Progenitor cell of endocrine pancreas (in vitro differentiated cells): ENCODE data around the gene TBCD. TPM values are rescaled to one million over a fixed set of nuclear protein-coding genes. Genes with fewer than 3 reads are reported as not detected.

Experiments
- DNase-seq: peaks from one replicate; pipeline ENCODE4 v3.0.0; 2021; ENCODE audit warnings: low spot score; ENCODE audit not compliant: unreplicated experiment
- H3K27ac Mint-ChIP-seq: 2 replicates; pipeline ENCODE4 v1.8.0; 2021; ENCODE audit warnings: mild to moderate bottlenecking, moderate library complexity, mixed read lengths
- H3K27me3 Mint-ChIP-seq: 2 replicates; pipeline ENCODE4 v1.8.0; 2021; ENCODE audit warnings: mixed read lengths
- H3K36me3 Mint-ChIP-seq: 2 replicates; pipeline ENCODE4 v1.8.0; 2022; ENCODE audit warnings: mixed read lengths; ENCODE audit not compliant: insufficient read depth
- H3K4me1 Mint-ChIP-seq: 2 replicates; pipeline ENCODE4 v1.8.0; 2021; ENCODE audit warnings: low read depth, mixed read lengths
- H3K4me3 Mint-ChIP-seq: 2 replicates; pipeline ENCODE4 v1.8.0; 2021; ENCODE audit warnings: low read depth, mild to moderate bottlenecking, moderate library complexity, mixed read lengths
- H3K9me3 Mint-ChIP-seq: 2 replicates; pipeline ENCODE4 v1.8.0; 2021; ENCODE audit warnings: low read depth, mixed read lengths
- total RNA-seq: library from RNA; stranded (reverse); gene quantifications from 2 replicates; pipeline ENCODE4 v1.2.1, GENCODE V29; 2021
- TF ChIP-seq, protein P1 (sequence below): fragments of 200-600 bp; sonication (generic); IDR thresholded peaks from one replicate; pipeline ENCODE4 v1.5.0; 2021; ENCODE audit warnings: antibody characterized with exemption, mild to moderate bottlenecking; ENCODE audit not compliant: unreplicated experiment

The TBCD gene
- total RNA-seq, 1 donor from 2014 or later = 95.6 TPM

DNA sequence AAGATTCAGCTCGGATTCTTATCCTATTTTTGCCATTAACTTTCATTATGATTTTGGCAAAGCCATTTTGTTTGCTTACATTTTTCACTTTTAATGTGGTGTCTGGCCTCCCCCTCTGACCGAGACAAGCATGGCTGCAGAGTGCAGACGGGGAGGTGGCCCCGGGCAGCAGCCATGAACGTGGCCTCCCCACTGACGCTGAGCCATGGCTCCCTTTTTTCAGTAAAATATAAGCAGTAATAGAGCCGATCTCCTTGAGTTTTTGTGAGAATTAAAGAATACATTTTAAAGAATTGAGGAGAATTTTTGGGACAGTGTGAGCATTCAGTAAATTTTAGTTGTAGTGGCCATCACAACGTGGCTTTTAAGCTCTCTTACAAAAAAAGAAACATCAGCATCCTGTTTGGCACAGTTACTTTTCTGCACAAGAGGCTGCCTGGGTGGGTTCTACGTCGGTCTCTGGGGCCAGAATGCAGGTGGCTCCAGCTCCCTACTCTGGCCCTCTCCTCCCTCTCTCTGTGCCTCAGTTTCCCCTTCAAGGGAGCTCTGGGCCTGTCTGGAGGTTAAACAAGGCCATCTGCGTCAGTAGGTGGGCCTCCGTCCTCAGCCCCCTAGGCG lies 156.8 kb downstream of the TBCD start:
- Mint-ChIP-seq H3K4me1 (no peaks in the 10 kb centered on the region), H3K27ac (no peak overlapping the region)

DNA sequence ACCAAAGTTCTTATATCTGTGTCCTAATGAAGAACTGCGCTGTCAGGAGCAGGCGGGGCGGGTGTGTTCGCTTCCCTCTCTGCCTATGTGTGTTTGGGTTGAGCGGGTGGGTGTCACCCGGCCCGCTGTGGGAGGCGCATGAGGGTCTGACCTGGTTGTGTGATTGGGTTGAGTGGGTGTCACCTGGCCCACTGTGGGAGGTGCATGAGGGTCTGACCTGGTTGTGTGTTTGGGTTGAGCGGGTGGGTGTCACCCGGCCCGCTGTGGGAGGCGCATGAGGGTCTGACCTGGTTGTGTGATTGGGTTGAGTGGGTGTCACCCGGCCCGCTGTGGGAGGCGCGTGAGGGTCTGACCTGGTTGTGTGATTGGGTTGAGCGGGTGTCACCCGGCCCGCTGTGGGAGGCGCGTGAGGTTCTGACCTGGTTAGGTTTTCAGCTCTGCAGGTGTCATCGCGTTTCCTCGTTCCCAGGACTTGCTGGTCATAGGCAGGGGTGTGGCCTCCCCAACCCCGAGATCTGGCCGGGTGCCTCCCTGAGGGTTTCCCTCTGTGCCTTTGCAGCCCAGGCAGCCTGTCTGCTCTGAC lies 157.5 kb downstream of the TBCD start:
- H3K27ac Mint-ChIP-seq = peak overlapping the region; percentile 19

More for the DNA sequence above, 156.8 kb downstream of the TBCD start:
- peaks cover 11% of the 10 kb centered on the region for H3K36me3 Mint-ChIP-seq
- no peak overlapping the region for H3K4me3 Mint-ChIP-seq
- TF ChIP-seq, protein P1, sequence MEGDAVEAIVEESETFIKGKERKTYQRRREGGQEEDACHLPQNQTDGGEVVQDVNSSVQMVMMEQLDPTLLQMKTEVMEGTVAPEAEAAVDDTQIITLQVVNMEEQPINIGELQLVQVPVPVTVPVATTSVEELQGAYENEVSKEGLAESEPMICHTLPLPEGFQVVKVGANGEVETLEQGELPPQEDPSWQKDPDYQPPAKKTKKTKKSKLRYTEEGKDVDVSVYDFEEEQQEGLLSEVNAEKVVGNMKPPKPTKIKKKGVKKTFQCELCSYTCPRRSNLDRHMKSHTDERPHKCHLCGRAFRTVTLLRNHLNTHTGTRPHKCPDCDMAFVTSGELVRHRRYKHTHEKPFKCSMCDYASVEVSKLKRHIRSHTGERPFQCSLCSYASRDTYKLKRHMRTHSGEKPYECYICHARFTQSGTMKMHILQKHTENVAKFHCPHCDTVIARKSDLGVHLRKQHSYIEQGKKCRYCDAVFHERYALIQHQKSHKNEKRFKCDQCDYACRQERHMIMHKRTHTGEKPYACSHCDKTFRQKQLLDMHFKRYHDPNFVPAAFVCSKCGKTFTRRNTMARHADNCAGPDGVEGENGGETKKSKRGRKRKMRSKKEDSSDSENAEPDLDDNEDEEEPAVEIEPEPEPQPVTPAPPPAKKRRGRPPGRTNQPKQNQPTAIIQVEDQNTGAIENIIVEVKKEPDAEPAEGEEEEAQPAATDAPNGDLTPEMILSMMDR = no peak
- H3K27me3 Mint-ChIP-seq = no peaks in the 10 kb centered on the region
- no peaks in the 10 kb centered on the region for H3K9me3 Mint-ChIP-seq
- DNase-seq = no peak

DNA sequence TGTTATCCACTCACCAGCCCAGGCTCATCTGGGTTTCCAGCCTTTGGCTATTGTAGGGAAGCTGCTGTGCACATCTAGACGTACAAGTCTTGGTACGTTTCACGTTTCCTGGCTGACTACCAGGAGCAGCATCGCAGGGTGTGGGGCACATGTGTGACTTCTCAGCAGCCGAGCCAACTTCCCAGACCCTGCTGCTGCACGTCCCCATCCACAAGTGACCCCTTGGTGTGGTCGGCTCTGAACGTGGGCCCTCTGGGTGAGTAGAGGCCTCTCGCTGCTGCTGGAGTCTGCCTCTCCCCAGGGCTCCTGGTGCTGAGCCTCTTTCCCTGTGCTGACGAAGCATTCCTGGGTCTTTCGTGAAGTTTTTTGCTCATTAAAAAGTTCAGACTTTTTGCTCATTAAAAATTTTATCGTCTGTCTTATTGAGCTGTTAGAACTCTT lies 158.2 kb downstream of the TBCD start:
- Mint-ChIP-seq H3K9me3 (no peaks in the 10 kb centered on the region), H3K36me3 (peaks cover 12% of the 10 kb centered on the region), H3K27ac (peak overlapping the region; percentile 19)

More for the DNA sequence above, 157.5 kb downstream of the TBCD start:
- peaks cover 9% of the 10 kb centered on the region for H3K36me3 Mint-ChIP-seq
- H3K4me3 Mint-ChIP-seq = no peak overlapping the region
- TF ChIP-seq, protein P1 = no peak
- no peaks in the 10 kb centered on the region for H3K9me3 Mint-ChIP-seq
- H3K4me1 Mint-ChIP-seq = no peaks in the 10 kb centered on the region
- H3K27me3 Mint-ChIP-seq = no peaks in the 10 kb centered on the region
- no peak for DNase-seq

DNA sequence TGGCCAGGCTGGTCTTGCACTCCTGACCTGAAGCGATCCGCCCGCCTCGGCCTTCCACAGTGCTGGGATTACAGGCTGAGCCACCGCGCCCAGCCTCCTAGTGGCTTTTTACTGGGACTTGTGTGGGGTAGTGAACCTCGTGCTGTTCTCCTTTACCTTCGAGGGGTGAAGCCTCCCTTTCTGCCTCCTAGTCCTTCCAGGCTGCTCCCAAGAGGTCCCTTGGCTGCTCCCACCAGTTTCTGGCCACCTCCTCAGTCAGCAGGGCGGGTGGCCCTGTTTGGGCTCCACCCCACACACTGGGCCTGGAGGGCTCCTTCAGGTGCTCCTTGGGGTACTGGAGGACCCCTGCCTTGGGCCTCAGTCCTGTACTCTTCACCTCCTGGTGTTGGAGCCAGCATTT lies 158.9 kb downstream of the TBCD start:
- Mint-ChIP-seq H3K27me3 (no peaks in the 10 kb centered on the region), H3K4me3 (no peak overlapping the region), H3K4me1 (no peaks in the 10 kb centered on the region), H3K9me3 (no peaks in the 10 kb centered on the region), H3K27ac (peak overlapping the region; percentile 49), H3K36me3 (peaks cover 15% of the 10 kb centered on the region)
- TF ChIP-seq, protein P1 = no peak
- DNase-seq = no peak

More for the DNA sequence above, 158.2 kb downstream of the TBCD start:
- DNase-seq = no peak
- H3K4me1 Mint-ChIP-seq = no peaks in the 10 kb centered on the region
- no peaks in the 10 kb centered on the region for H3K27me3 Mint-ChIP-seq
- TF ChIP-seq, protein P1 = no peak
- H3K4me3 Mint-ChIP-seq = no peak overlapping the region

DNA sequence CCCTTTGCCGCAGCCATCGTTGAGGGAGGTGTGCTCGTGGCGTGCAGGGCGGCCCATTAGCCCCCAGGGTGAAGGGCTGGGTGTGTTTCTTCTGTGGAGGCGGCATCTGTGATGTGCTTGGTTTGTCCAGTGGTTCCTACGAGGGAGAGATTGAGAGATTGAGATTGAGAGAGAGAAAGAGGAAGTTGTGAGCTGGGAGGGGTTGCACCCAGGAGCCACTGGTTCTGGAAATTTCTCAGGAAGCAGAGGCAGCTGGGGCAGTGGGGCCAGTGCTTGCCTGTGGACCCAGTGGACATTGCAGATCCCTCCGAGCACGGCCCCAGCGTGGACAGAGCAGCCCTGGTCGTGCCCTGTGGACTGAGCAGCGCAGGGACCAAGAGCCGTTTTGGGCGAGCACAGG lies 160.0 kb downstream of the TBCD start:
- H3K36me3 Mint-ChIP-seq = peaks cover 20% of the 10 kb centered on the region
- TF ChIP-seq, protein P1 = no peak

More for the DNA sequence above, 160.0 kb downstream of the TBCD start:
- H3K4me3 Mint-ChIP-seq = no peak overlapping the region
- H3K27ac Mint-ChIP-seq = no peak overlapping the region
- no peaks in the 10 kb centered on the region for H3K4me1 Mint-ChIP-seq
- no peak for DNase-seq
- H3K27me3 Mint-ChIP-seq = no peaks in the 10 kb centered on the region
- H3K9me3 Mint-ChIP-seq = no peaks in the 10 kb centered on the region
